Endodermal cell (in vitro differentiated cells): Measurements from ENCODE around the gene RPTOR. TPM values are rescaled to one million over a fixed set of nuclear protein-coding genes. Genes with fewer than 3 reads are reported as not detected.
A peak's percentile ranks its signal among the peaks of the same experiment; 100 is the strongest.

Source experiments
- DNase-seq: peaks from one replicate; pipeline ENCODE4 v3.0.0-alpha.2; 2017
- H3K27ac ChIP-seq: 2 replicates; pipeline ENCODE4 v1.5.1; 2013; ENCODE audit warnings: mild to moderate bottlenecking, low read depth, low read length, moderate library complexity
- H3K27me3 ChIP-seq: 2 replicates; pipeline ENCODE4 v1.6.1; 2013; ENCODE audit warnings: mild to moderate bottlenecking, low read length, moderate library complexity; ENCODE audit not compliant: insufficient read depth, control insufficient read depth, poor library complexity, severe bottlenecking
- H3K36me3 ChIP-seq: 2 replicates; pipeline ENCODE4 v1.7.0; 2013; ENCODE audit warnings: mild to moderate bottlenecking, low read length, moderate library complexity; ENCODE audit not compliant: control insufficient read depth, insufficient read depth
- H3K4me1 ChIP-seq: one replicate; pipeline ENCODE4 v1.7.0; 2013; ENCODE audit warnings: low read length; ENCODE audit not compliant: control insufficient read depth, insufficient read depth
- H3K4me3 ChIP-seq: 2 replicates; pipeline ENCODE4 v1.5.1; 2013; ENCODE audit warnings: mild to moderate bottlenecking, low read length, moderate library complexity
- H3K9ac ChIP-seq: 2 replicates; pipeline ENCODE4 v1.6.1; 2013; ENCODE audit warnings: mild to moderate bottlenecking, low read length, moderate library complexity; ENCODE audit not compliant: poor library complexity, severe bottlenecking; ENCODE audit errors: extremely low read depth
- H3K9me3 ChIP-seq: 2 replicates; pipeline ENCODE4 v1.6.1; 2013; ENCODE audit warnings: mild to moderate bottlenecking, low read length, moderate library complexity; ENCODE audit not compliant: control insufficient read depth
- H3K27ac Mint-ChIP-seq: 2 replicates; pipeline ENCODE4 v1.8.0; 2020; ENCODE audit warnings: mixed read lengths
- H3K27me3 Mint-ChIP-seq: 2 replicates; pipeline ENCODE4 v1.8.0; 2021; ENCODE audit warnings: mild to moderate bottlenecking, mixed read lengths; ENCODE audit not compliant: insufficient read depth
- H3K36me3 Mint-ChIP-seq: 2 replicates; pipeline ENCODE4 v1.8.0; 2020; ENCODE audit warnings: low read depth, mixed read lengths
- H3K4me1 Mint-ChIP-seq: 2 replicates; pipeline ENCODE4 v1.8.0; 2020; ENCODE audit warnings: mixed read lengths
- H3K4me3 Mint-ChIP-seq: 2 replicates; pipeline ENCODE4 v1.8.0; 2020; ENCODE audit warnings: mild to moderate bottlenecking, moderate library complexity, mixed read lengths
- H3K9me3 Mint-ChIP-seq: 2 replicates; pipeline ENCODE4 v1.8.0; 2020; ENCODE audit warnings: mild to moderate bottlenecking, mixed read lengths
- CTCF ChIP-seq: fragments of 200-600 bp; sonication (generic); conservative IDR thresholded peaks from 2 replicates; pipeline ENCODE4 v1.5.0; 2021; ENCODE audit warnings: antibody characterized with exemption, mild to moderate bottlenecking
- WGBS, 2 experiments: methylation state at CpG; one replicate each; pipeline versions ENCODE4 v1.1.5 to v1.1.7; 2013; ENCODE audit warnings: missing lambda C conversion rate in 2 of 2, mixed read lengths in 1 of 2; ENCODE audit not compliant: insufficient coverage in 1 of 2, insufficient read length in 1 of 2; 5-methylcytosine and 5-hydroxymethylcytosine counted together
- total RNA-seq, 2 donors: library from RNA; stranded (reverse); fragmentation: NEBNext Ultra II Directional in 1 of 2; extraction: Animal tissue kit (Norgen Biotek cat#: 25700) in 1 of 2; gene quantifications; 2 replicates in 1 of 2; 3 replicates in 1 of 2; pipeline ENCODE4 v1.2.1, GENCODE V29; 2021

The RPTOR gene
- total RNA-seq, 2 donors from 2014 or later: 45.1 to 53.4 TPM

GRCh38 chr17:80969030-80969673, 424.5 kb downstream of the RPTOR start:
- no peaks in the 10 kb centered on the region for H3K4me1 ChIP-seq
- DNase-seq: no peak
- no peaks in the 10 kb centered on the region for H3K27me3 ChIP-seq
- peak overlapping the region; percentile 70 for H3K27ac Mint-ChIP-seq
- H3K36me3 Mint-ChIP-seq: peaks cover 13% of the 10 kb centered on the region
- H3K9me3 ChIP-seq: no peaks in the 10 kb centered on the region
- H3K27ac ChIP-seq: no peak overlapping the region
- H3K9me3 Mint-ChIP-seq: no peaks in the 10 kb centered on the region
- no peak for TF ChIP-seq CTCF
- H3K4me3 ChIP-seq: no peak overlapping the region
- no peaks in the 10 kb centered on the region for H3K36me3 ChIP-seq
- H3K9ac ChIP-seq: no peak overlapping the region
- H3K4me3 Mint-ChIP-seq: no peak overlapping the region
- no peaks in the 10 kb centered on the region for H3K27me3 Mint-ChIP-seq
- H3K4me1 Mint-ChIP-seq: no peaks in the 10 kb centered on the region
- 88 to 93% methylated on average over 8 to 20 of the region's 20 CpGs for WGBS, 2 experiments

- Histone ChIP-seq H3K4me1 (no peaks in the 10 kb centered on the region), H3K4me3 (no peak overlapping the region), H3K36me3 (no peaks in the 10 kb centered on the region), H3K27ac (no peak overlapping the region), H3K9me3 (no peaks in the 10 kb centered on the region), H3K9ac (no peak overlapping the region), H3K27me3 (no peaks in the 10 kb centered on the region)
- H3K27ac Mint-ChIP-seq: no peak overlapping the region
- no peaks in the 10 kb centered on the region for H3K4me1 Mint-ChIP-seq
- no peaks in the 10 kb centered on the region for H3K27me3 Mint-ChIP-seq
- TF ChIP-seq CTCF: no peak
- peaks cover 9% of the 10 kb centered on the region for H3K36me3 Mint-ChIP-seq
- 90 to 98% methylated on average over 6 to 10 of the region's 10 CpGs for WGBS, 2 experiments
- H3K4me3 Mint-ChIP-seq: no peak overlapping the region
- H3K9me3 Mint-ChIP-seq: no peaks in the 10 kb centered on the region
- no peak for DNase-seq
Measured at GRCh38 chr17:80969674-80970043, 425.0 kb downstream of the RPTOR start.

GRCh38 chr17:80970044-80970761, 425.6 kb downstream of the RPTOR start:
- TF ChIP-seq CTCF: peak; percentile 73
- Mint-ChIP-seq H3K9me3 (no peaks in the 10 kb centered on the region), H3K4me3 (no peak overlapping the region), H3K27me3 (no peaks in the 10 kb centered on the region), H3K4me1 (no peaks in the 10 kb centered on the region), H3K27ac (peak overlapping the region; percentile 64), H3K36me3 (peaks cover 7% of the 10 kb centered on the region)
- DNase-seq: peak; percentile 87
- 81 to 82% methylated on average over 11 to 20 of the region's 20 CpGs for WGBS, 2 experiments
- Histone ChIP-seq H3K27me3 (no peaks in the 10 kb centered on the region), H3K9ac (no peak overlapping the region), H3K4me3 (no peak overlapping the region), H3K36me3 (no peaks in the 10 kb centered on the region), H3K9me3 (no peaks in the 10 kb centered on the region), H3K27ac (no peak overlapping the region), H3K4me1 (no peaks in the 10 kb centered on the region)
